B cell (primary cell): ENCODE results near the gene AK4.

ENCODE experiments used
- EZH2 ChIP-seq: IDR thresholded peaks from 2 replicates; pipeline ENCODE4 v1.6.1; 2012; ENCODE audit warnings: borderline replicate concordance, low read depth, mild to moderate bottlenecking, moderate library complexity, low read length; ENCODE audit not compliant: insufficient read depth, poor library complexity, severe bottlenecking
- TF ChIP-seq, protein P1 (sequence below): fragments of 200-600 bp; IDR thresholded peaks from one replicate; pipeline ENCODE4 v1.8.0; 2022; ENCODE audit warnings: antibody characterized with exemption, mild to moderate bottlenecking

DNA sequence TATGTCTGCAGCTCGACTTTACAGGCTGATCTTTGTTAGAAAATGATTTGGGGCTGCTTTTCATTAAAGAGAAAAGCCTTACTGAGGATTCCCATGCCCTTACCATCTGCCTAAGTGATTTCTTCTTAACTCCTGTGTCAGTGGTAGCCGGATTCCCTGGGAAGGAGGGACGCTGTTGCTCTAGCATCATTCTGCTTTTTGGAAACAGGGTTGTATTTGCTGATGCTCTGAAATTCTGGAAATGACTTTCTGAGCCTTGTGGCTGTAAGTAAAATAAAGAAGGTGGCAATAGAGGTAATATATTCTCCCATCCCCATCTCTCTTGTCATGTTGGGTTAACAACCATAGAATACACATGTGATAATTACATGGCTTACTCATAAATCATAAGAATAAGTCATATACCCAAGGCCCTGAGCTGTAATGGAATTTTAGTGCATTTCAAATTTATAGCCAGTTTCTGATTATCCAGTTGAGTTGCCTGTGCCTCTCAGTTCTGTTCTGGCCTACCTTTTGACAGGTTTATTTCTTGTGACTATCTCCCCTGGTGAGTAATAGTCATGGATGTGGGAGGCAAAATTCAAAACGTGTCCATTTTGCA lies 74.4 kb downstream of the AK4 start:
- TF ChIP-seq, protein P1, sequence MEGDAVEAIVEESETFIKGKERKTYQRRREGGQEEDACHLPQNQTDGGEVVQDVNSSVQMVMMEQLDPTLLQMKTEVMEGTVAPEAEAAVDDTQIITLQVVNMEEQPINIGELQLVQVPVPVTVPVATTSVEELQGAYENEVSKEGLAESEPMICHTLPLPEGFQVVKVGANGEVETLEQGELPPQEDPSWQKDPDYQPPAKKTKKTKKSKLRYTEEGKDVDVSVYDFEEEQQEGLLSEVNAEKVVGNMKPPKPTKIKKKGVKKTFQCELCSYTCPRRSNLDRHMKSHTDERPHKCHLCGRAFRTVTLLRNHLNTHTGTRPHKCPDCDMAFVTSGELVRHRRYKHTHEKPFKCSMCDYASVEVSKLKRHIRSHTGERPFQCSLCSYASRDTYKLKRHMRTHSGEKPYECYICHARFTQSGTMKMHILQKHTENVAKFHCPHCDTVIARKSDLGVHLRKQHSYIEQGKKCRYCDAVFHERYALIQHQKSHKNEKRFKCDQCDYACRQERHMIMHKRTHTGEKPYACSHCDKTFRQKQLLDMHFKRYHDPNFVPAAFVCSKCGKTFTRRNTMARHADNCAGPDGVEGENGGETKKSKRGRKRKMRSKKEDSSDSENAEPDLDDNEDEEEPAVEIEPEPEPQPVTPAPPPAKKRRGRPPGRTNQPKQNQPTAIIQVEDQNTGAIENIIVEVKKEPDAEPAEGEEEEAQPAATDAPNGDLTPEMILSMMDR = no peak
- no peak for TF ChIP-seq EZH2
